GM19025 (cell line): ENCODE measurements around the gene MARK2.
"Not testable (repeated sequence)": the region's sequence is repeated elsewhere in the genome, so short reads cannot be mapped to it uniquely, and the experiment has no call there.

Experiments
- ATAC-seq: cut with Tn5 transposase; IDR thresholded peaks from one replicate; pipeline ENCODE4 v1.9.1; 2021; ENCODE audit warnings: mild to moderate bottlenecking, low read depth, moderate library complexity; ENCODE audit not compliant: unreplicated experiment

MARK2 gene

GRCh38 chr11:63838678-63839507, at the start of gene MARK2:
Gene MARK2 (plus strand): TSS chr11:63839110. CDS start chr11:63839507, 397 bp downstream.
- ATAC-seq = peak; percentile 68

- no peak for ATAC-seq
Observed at GRCh38 chr11:63791495-63792167, 47.3 kb upstream of the MARK2 start.

GRCh38 chr11:63793161-63793560, 45.7 kb upstream of the MARK2 start:
- no peak for ATAC-seq

- ATAC-seq = no peak
Observed at GRCh38 chr11:63795066-63795465, 43.8 kb upstream of the MARK2 start.

GRCh38 chr11:63800921-63801320, 38.0 kb upstream of the MARK2 start:
- no peak for ATAC-seq

- no peak for ATAC-seq
Observed at GRCh38 chr11:63802637-63803414, 36.1 kb upstream of the MARK2 start.

- no peak for ATAC-seq
Observed at GRCh38 chr11:63804259-63804658, 34.7 kb upstream of the MARK2 start.

GRCh38 chr11:63805844-63806415, 33.0 kb upstream of the MARK2 start:
- no peak for ATAC-seq

GRCh38 chr11:63810383-63810782, 28.5 kb upstream of the MARK2 start:
- not testable (repeated sequence) for ATAC-seq

GRCh38 chr11:63811522-63811921, 27.4 kb upstream of the MARK2 start:
- no peak for ATAC-seq

GRCh38 chr11:63813035-63813562, 25.8 kb upstream of the MARK2 start, which contains the start of gene SPINDOC:
Gene SPINDOC (plus strand): TSS chr11:63813456. CDS start chr11:63813687, 231 bp downstream.
- ATAC-seq = peak; percentile 92

- ATAC-seq = peak; percentile 30
Observed at GRCh38 chr11:63813563-63814382, 25.1 kb upstream of the MARK2 start.

- no peak for ATAC-seq
Observed at GRCh38 chr11:63814383-63814736, 24.6 kb upstream of the MARK2 start.

- no peak for ATAC-seq
Observed at GRCh38 chr11:63816166-63816565, 22.7 kb upstream of the MARK2 start.

- ATAC-seq = no peak
Observed at GRCh38 chr11:63816732-63817131, 22.2 kb upstream of the MARK2 start.

- ATAC-seq = no peak
Observed at GRCh38 chr11:63817758-63818498, 21.0 kb upstream of the MARK2 start.

- no peak for ATAC-seq
Observed at GRCh38 chr11:63818609-63819008, 20.3 kb upstream of the MARK2 start.

GRCh38 chr11:63821411-63821810, 17.5 kb upstream of the MARK2 start:
- ATAC-seq = no peak
